ENCODE results near the gene USP35.

DNA sequence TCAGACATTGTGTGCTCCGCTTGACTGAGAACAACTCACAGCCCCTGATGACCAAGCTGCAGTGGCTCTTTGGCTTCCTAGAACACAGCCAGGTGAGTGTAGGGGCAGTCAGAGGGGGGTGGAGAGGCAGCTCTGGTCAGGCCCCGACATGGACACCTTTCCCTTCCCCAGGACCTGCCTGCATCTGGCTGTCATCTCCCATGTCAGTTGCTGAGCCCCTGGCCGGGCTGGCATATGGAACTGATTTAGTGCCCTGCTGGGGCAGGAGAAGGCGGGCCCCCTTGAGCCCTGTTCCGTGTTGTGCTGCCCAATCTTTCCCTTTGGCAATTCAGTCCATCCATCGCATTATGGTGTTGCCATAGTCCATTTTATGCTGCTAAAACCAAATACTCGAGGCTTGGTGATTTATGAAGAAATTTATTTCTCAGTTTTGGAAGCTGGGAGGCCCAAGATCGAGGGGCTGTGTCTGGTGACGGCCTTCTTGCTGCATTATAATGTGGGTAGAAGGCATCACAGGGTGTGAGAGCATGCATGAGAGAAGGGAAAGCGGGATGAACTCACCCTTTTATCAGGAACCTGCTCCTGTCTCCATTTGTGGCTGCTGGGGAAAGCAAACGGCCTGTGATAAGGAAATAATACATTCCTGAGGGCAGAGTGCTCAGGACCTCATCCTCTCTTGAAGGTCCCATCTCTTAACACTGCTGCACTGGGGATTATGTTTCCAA lies 19.0 kb downstream of the USP35 start:
- TF ChIP-seq POLR2AphosphoS5 (IDR thresholded peaks at IDR 0.05) (no peak), POLR2A (IDR thresholded peaks at IDR 0.05) (no peak)
- TF ChIP-seq, protein P1, sequence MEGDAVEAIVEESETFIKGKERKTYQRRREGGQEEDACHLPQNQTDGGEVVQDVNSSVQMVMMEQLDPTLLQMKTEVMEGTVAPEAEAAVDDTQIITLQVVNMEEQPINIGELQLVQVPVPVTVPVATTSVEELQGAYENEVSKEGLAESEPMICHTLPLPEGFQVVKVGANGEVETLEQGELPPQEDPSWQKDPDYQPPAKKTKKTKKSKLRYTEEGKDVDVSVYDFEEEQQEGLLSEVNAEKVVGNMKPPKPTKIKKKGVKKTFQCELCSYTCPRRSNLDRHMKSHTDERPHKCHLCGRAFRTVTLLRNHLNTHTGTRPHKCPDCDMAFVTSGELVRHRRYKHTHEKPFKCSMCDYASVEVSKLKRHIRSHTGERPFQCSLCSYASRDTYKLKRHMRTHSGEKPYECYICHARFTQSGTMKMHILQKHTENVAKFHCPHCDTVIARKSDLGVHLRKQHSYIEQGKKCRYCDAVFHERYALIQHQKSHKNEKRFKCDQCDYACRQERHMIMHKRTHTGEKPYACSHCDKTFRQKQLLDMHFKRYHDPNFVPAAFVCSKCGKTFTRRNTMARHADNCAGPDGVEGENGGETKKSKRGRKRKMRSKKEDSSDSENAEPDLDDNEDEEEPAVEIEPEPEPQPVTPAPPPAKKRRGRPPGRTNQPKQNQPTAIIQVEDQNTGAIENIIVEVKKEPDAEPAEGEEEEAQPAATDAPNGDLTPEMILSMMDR (IDR thresholded peaks at IDR 0.05) = no peak

Measured in breast epithelium (tissue), 3 donors.